ENCODE results near the gene TYROBP.

- TF ChIP-seq CTCF (IDR thresholded peaks at IDR 0.05) = no peak
- no peak for TF ChIP-seq POLR2A (IDR thresholded peaks at IDR 0.05; ENCODE audit: low read depth)
- TF ChIP-seq POLR2AphosphoS5 (IDR thresholded peaks at IDR 0.05) = no peak
- TF ChIP-seq EP300 (IDR thresholded peaks at IDR 0.05) = no peak
These were observed 19.7 kb downstream of the TYROBP start for GRCh38 chr19:35888398-35888797.
